GM20000 (cell line): ENCODE measurements around the gene CATSPER1.

Source experiments
- DNase-seq: peaks from one replicate; pipeline ENCODE4 v3.0.0; 2012; ENCODE audit warnings: low spot score
- TF ChIP-seq, protein P1 (sequence below): IDR thresholded peaks from 2 replicates; pipeline ENCODE4 v1.5.1; 2012; ENCODE audit warnings: mild to moderate bottlenecking, control low read depth; ENCODE audit errors: extremely low read depth, missing control alignments

CATSPER1 gene

DNA sequence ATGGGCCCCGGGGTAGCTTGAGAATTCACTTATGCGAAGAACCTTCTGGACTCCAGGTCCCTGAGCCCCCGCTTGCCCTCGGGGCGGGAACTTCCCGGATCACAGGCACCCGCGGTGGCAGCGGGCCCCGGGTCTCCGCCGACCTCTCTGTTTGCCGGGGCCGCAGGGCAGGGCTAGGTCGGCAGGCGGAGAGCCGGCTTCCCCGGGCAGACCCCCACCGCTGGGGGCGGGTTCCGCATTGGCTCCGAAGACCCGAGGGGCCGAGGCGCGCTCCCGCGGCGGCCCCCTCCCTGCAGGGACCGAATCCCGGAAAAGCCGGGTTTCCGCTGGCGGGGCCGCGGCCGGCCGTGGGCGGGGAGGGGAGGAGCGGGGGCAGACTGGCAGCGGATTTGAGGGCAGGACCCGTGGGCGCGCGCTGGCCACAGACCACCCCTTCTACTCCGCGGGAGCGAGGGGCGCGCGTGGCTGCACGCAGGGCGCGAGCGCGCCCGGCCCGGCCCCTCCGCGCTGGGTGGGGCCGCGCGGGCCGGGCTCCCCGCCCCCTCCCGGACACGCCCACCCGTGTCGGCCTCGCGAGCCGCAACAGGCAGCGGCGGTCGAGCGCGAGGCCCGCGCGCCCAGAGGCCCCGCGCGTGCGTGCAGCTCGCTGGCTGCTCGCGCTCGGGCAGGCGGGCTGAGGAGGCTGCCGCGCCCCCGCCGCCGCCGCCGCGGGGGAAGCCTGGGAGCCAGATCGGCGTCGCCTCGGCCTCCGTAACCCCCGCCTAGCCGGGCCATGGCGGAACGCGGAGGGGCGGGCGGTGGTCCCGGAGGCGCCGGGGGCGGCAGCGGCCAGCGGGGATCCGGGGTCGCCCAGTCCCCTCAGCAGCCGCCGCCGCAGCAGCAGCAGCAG is 43.7 kb upstream of the CATSPER1 start, which contains the start of gene PACS1:
Gene PACS1 (plus strand): TSS at position 558 of the 889 bp plus-strand sequence. CDS start 215 bp downstream, at position 773.
- DNase-seq, result peak; percentile 96
- TF ChIP-seq, protein P1, sequence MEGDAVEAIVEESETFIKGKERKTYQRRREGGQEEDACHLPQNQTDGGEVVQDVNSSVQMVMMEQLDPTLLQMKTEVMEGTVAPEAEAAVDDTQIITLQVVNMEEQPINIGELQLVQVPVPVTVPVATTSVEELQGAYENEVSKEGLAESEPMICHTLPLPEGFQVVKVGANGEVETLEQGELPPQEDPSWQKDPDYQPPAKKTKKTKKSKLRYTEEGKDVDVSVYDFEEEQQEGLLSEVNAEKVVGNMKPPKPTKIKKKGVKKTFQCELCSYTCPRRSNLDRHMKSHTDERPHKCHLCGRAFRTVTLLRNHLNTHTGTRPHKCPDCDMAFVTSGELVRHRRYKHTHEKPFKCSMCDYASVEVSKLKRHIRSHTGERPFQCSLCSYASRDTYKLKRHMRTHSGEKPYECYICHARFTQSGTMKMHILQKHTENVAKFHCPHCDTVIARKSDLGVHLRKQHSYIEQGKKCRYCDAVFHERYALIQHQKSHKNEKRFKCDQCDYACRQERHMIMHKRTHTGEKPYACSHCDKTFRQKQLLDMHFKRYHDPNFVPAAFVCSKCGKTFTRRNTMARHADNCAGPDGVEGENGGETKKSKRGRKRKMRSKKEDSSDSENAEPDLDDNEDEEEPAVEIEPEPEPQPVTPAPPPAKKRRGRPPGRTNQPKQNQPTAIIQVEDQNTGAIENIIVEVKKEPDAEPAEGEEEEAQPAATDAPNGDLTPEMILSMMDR, result no peak

GRCh38 chr11:66068923-66069714 is 42.8 kb upstream of the CATSPER1 start:
- peak; percentile 74 for DNase-seq
- TF ChIP-seq, protein P1, result no peak

GRCh38 chr11:66068154-66068821 is 42.0 kb upstream of the CATSPER1 start:
- TF ChIP-seq, protein P1, result peak; percentile 86
- peak; percentile 72 for DNase-seq

GRCh38 chr11:66067640-66068039 is 41.4 kb upstream of the CATSPER1 start:
- DNase-seq, result no peak
- TF ChIP-seq, protein P1, result no peak

GRCh38 chr11:66066751-66067150 is 40.5 kb upstream of the CATSPER1 start:
- TF ChIP-seq, protein P1, result no peak
- no peak for DNase-seq

DNA sequence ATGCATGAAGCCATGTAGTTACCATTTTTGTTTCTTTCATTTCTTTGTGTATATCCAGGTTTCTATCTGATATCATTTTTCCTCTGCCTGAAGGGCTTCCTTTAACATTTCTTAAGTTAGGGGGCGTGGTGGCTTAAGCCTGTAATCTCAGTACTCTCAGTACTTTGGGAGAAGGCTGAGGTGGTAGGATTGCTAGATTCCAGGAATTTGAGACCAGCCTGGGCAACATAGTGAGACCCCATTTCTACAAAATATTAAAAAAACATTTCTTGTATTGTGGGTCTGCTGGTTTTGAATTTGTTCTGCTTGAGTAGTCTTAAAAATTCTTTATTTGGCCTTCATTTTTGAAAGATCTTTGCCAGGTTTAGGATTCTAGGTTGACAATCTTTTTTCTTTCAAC is 38.3 kb upstream of the CATSPER1 start:
- DNase-seq, result no peak
- TF ChIP-seq, protein P1, result no peak
